DMS 273 treated with DMSO at 0.1 percent for 48 hours (cell line): ENCODE results near the gene MICA.

Experiments used
- DNase-seq: peaks from one replicate; lab custom pipeline; 2025; lab: John Stamatoyannopoulos, UW

MICA gene

DNA sequence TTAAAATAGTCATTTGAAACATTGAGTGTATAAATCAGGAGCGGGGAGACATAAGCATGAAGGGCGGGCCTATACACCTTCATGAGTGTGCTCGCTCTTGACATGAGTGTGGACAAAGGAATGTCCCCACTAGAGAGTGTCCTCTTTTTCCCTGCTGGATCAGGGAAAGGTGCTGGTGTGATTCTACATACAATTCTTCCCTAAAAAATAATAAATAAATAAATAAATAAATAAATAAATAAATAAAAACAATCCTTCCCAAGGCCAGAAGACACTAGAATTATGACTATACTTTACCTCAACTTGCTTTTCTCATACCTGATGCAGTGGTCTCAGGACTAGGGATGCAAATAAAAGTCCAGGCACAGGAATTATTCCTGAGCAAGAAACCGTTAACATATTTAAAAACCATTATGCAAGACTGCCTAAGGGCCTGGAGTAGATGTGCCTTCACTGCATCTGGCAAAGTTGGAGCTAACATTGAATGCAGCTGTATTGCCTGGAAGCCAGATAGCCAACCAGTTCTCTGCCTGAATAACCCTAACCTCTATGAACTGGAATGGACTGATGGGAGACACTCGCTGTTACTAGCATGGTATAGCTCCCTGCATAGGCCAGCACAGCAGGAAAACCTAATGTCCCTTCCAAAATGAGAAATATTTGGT, 57.1 kb downstream of the MICA start:
- no peak for DNase-seq

DNA sequence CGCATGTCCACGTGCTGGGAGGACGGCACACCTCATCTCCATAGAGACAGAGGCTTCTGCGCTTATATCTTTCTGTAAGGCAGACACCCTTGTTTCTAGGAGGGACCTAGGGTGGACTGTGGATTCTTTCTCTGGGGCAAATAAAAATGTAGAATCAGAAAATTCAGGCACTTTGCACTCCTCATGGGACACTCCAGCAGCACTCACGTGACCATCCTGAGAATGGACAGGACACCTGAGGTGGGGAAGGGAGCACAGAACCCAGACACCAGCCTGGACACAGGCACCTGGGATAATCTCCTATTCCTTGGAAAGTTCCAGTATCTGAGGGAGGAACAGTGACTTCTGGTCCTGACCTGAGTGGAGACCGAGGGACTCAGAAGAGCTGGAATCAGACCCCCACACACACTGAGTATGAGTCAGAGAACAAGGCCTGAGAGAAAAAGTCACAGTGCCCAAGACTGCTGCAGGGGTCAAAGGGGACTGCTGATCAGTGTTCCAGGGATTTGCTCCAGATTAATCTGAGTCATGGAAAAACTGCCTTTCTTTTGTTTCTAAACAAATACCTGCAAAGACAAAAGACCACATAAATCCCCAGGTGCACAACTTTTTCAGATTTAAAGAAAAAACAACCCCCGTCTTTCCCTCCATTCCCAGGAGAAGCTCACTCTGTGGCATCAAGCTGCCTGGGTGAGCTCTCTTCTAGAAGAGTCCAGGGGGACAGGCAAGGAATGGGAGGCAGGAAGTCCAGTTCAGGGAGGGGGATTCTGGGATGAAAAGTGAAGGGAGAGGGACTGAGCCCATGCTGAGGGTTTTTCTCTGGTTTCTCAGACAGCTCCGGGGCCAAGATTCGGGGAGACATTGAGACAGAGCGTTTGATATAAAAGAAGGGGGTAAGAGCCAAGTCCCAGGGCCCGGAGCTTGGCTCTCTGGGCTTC, 58.9 kb downstream of the MICA start:
- DNase-seq: no peak

- peak; percentile 83 for DNase-seq
These were observed 59.8 kb downstream of the MICA start for GRCh38 chr6:31462964-31463870.

DNA sequence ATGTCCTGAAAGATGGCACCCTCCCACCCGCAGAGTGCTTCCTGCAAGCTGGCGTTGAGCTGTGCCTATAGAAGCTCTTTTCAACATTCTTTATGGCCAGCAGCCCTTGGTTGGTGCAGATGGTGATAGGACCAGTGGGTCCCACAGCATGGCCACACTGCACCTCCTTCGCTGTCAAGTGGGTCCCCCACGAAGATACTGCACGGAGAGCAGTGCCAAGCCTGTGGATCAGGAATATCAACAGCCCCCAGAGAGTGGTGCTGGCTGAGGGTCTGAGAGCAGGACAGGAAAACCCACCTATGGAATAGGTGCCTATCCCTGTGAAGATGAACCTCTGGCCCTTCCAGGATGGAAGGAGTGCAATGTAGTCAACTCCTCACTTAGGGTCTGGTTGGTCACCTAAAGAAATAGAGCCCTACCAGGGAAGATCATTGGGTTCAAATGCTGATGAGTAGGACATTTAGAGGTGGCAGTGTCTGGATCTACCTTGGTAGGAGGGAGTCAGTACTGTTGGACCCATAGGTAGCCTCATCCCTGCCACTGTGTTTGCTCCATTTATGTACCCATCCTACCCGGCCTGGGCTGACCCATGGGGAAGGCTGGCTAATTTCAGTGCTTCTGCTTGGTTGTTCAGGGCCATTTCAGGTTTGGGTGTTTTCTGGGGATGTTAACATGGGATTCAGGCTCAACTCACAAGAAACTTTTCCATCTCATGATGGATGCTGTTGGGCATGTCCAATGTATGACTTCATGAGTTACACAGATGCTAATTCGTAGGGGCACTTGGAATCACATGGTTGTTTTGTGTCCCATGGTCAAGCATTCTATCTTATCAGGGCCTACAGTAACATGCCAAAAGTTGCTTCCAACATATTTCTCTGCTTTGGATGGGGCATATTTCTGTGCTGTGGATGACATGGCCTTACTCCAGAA, 61.1 kb downstream of the MICA start:
- no peak for DNase-seq
